HepG2 (cell line): ENCODE results near the gene TEX14. TPM values are rescaled to one million over a fixed set of nuclear protein-coding genes. Genes with fewer than 3 reads are reported as not detected.

ENCODE experiments used
- ARID4A ChIP-seq: sonication (generic); formaldehyde crosslinking; IDR thresholded peaks from 2 replicates; pipeline ENCODE4 v1.5.0; 2020; ENCODE audit warnings: mild to moderate bottlenecking, missing genetic modification reagents, borderline replicate concordance
- DMAP1 ChIP-seq: IDR thresholded peaks from 2 replicates; pipeline ENCODE4 v1.6.1; 2016
- E2F2 ChIP-seq: sonication (generic); formaldehyde crosslinking; IDR thresholded peaks from 2 replicates; pipeline ENCODE4 v1.4.0; 2020; ENCODE audit warnings: missing genetic modification reagents, borderline replicate concordance
- E2F5 ChIP-seq: sonication (generic); formaldehyde crosslinking; conservative IDR thresholded peaks from 2 replicates; pipeline ENCODE4 v1.4.0; 2020; ENCODE audit warnings: missing genetic modification reagents
- ERF ChIP-seq: IDR thresholded peaks from 2 replicates; pipeline ENCODE4 v1.6.1; 2018; ENCODE audit warnings: missing biosample characterization, missing genetic modification reagents
- HDAC1 ChIP-seq: sonication (generic); formaldehyde crosslinking; IDR thresholded peaks from 2 replicates; pipeline ENCODE4 v1.5.1; 2020; ENCODE audit warnings: mild to moderate bottlenecking, missing genetic modification reagents
- HMG20B ChIP-seq: conservative IDR thresholded peaks from 2 replicates; pipeline ENCODE4 v1.6.1; 2016; ENCODE audit warnings: missing genetic modification reagents, missing compliant biosample characterization
- HNF4G ChIP-seq, 2 experiments: sonication (generic) in 1 of 2; formaldehyde crosslinking in 1 of 2; IDR thresholded peaks; 2 replicates each; pipeline versions ENCODE4 v1.4.0 to v1.6.1; 2011 to 2020; ENCODE audit warnings: borderline replicate concordance in 2 of 2, low read depth in 2 of 2, mild to moderate bottlenecking in 2 of 2, low read length in 1 of 2, missing genetic modification reagents in 1 of 2, moderate library complexity in 1 of 2
- HOMEZ ChIP-seq: IDR thresholded peaks from 2 replicates; pipeline ENCODE4 v1.6.1; 2016; ENCODE audit warnings: low read depth
- KDM3A ChIP-seq: IDR thresholded peaks from 2 replicates; pipeline ENCODE4 v1.6.1; 2018; ENCODE audit warnings: low read depth, missing compliant biosample characterization
- NR0B2 ChIP-seq: sonication (generic); formaldehyde crosslinking; IDR thresholded peaks from 2 replicates; pipeline ENCODE4 v1.4.0; 2020; ENCODE audit warnings: mild to moderate bottlenecking, missing genetic modification reagents
- NR2F1 ChIP-seq, 2 experiments: fragments of 450-650 bp in 1 of 2; formaldehyde crosslinking in 1 of 2; IDR thresholded peaks; 2 replicates each; pipeline versions ENCODE4 v1.5.0 to v1.6.1; 2016 to 2020; ENCODE audit warnings: mild to moderate bottlenecking in 1 of 2, missing compliant biosample characterization in 1 of 2, missing genetic modification reagents in 1 of 2, moderate library complexity in 1 of 2
- PHF8 ChIP-seq: sonication (generic); formaldehyde crosslinking; IDR thresholded peaks from 2 replicates; pipeline ENCODE4 v1.5.0; 2020; ENCODE audit warnings: missing genetic modification reagents
- SALL2 ChIP-seq: sonication (generic); formaldehyde crosslinking; IDR thresholded peaks from 2 replicates; pipeline ENCODE4 v1.8.1; 2023; ENCODE audit warnings: mild to moderate bottlenecking, missing genetic modification reagents, inconsistent platforms
- THAP11 ChIP-seq: IDR thresholded peaks from 2 replicates; pipeline ENCODE4 v1.6.1; 2016; ENCODE audit warnings: missing biosample characterization, missing genetic modification reagents
- YEATS4 ChIP-seq: sonication (generic); formaldehyde crosslinking; IDR thresholded peaks from 2 replicates; pipeline ENCODE4 v1.4.0; 2020; ENCODE audit warnings: missing genetic modification reagents, borderline replicate concordance
- ZFY ChIP-seq: sonication (generic); formaldehyde crosslinking; IDR thresholded peaks from 2 replicates; pipeline ENCODE4 v1.4.0; 2020; ENCODE audit warnings: missing genetic modification reagents
- ZNF180 ChIP-seq: sonication (generic); formaldehyde crosslinking; IDR thresholded peaks from 2 replicates; pipeline ENCODE4 v1.4.0; 2020; ENCODE audit warnings: low read depth, missing genetic modification reagents, borderline replicate concordance
- ZNF333 ChIP-seq: sonication (generic); formaldehyde crosslinking; IDR thresholded peaks from 2 replicates; pipeline ENCODE4 v1.4.0; 2020; ENCODE audit warnings: mild to moderate bottlenecking, missing genetic modification reagents, borderline replicate concordance
- ZNF709 ChIP-seq: sonication (generic); formaldehyde crosslinking; IDR thresholded peaks from 2 replicates; pipeline ENCODE4 v1.5.0; 2020; ENCODE audit warnings: mild to moderate bottlenecking, missing genetic modification reagents
- ZSCAN12 ChIP-seq: sonication (generic); formaldehyde crosslinking; IDR thresholded peaks from 2 replicates; pipeline ENCODE4 v1.9.0; 2021; ENCODE audit warnings: mild to moderate bottlenecking, missing genetic modification reagents
- polyA plus RNA-seq, 8 experiments: library from polyadenylated mRNA; depleted of rRNA in 3 of 8; stranded (reverse) in 7 of 8; unstranded in 1 of 8; fragments of >200 nt; fragmentation: Illumina TruSeq in 4 of 8; extraction: Trizol in 4 of 8; gene quantifications; 2 replicates each; pipeline versions ENCODE4 v1.2.1 to v1.2.3, GENCODE V29; 2011 to 2016; ENCODE audit warnings: low read depth in 4 of 8, missing spikeins in 1 of 8, mixed read lengths in 1 of 8; ENCODE audit not compliant: insufficient read depth in 1 of 8
- total RNA-seq, 5 experiments: library from RNA; depleted of rRNA; stranded (reverse); fragments of >200 nt; fragmentation: Illumina TruSeq; extraction: Trizol; gene quantifications; 2 replicates each; pipeline ENCODE4 v1.2.3, GENCODE V29; 2016; ENCODE audit warnings: low read depth in 1 of 5

The TEX14 gene
- total and polyA plus RNA-seq, 2 of the 13 experiments (the other 11 are each of a cell fraction or from before 2014, with no cell fraction given): 0.04 to 0.07 TPM

GRCh38 chr17:58517378-58517927 is 174.4 kb downstream of the TEX14 start (continued):
- no peak for TF ChIP-seq HMG20B (CRISPR knock-in tag)
- no peak for TF ChIP-seq NR2F1 (CRISPR knock-in tag; IDR thresholded peaks at IDR 0.05)
- peak; percentile 41; the same call in 1 of the 2 replicates for TF ChIP-seq E2F5 (CRISPR knock-in tag)
- TF ChIP-seq YEATS4 (CRISPR knock-in tag): peak; percentile 58
- no peak; the same call in 1 of the 2 replicates for TF ChIP-seq HNF4G (IDR thresholded peaks at IDR 0.05; ENCODE audit: borderline replicate concordance, low read depth, low read length)
- peak; percentile 12; the same call in 1 of the 2 replicates for TF ChIP-seq HNF4G (CRISPR knock-in tag; IDR thresholded peaks at IDR 0.05; ENCODE audit: borderline replicate concordance, low read depth)
- TF ChIP-seq HOMEZ (CRISPR knock-in tag): no peak
- no peak; the same call in 1 of the 2 replicates for TF ChIP-seq ZSCAN12 (CRISPR knock-in tag)
- TF ChIP-seq SALL2 (CRISPR knock-in tag): peak; percentile 26; the same call in 1 of the 2 replicates
- 0 out of 2 replicates have a peak, but pooled peaks have one; percentile 36 for TF ChIP-seq KDM3A (CRISPR knock-in tag)
- no peak for TF ChIP-seq THAP11 (CRISPR knock-in tag)
- 0 out of 2 replicates have a peak, but pooled peaks have one; percentile 49 for TF ChIP-seq ZNF333 (CRISPR knock-in tag)
- TF ChIP-seq ZNF709: 0 out of 2 replicates have a peak, but pooled peaks have one; percentile 61
- peak; percentile 68; the same call in 1 of the 2 replicates for TF ChIP-seq HDAC1 (CRISPR knock-in tag)
- TF ChIP-seq E2F2 (CRISPR knock-in tag): peak; percentile 56; the same call in 1 of the 2 replicates
- TF ChIP-seq ZNF180 (CRISPR knock-in tag): no peak
- TF ChIP-seq ERF (CRISPR knock-in tag): peak; percentile 27; the same call in 1 of the 2 replicates
- TF ChIP-seq ARID4A (CRISPR knock-in tag): peak; percentile 90
- TF ChIP-seq NR0B2 (CRISPR knock-in tag): no peak
- TF ChIP-seq PHF8 (CRISPR knock-in tag): peak; percentile 82
- peak; percentile 54 for TF ChIP-seq ZFY (CRISPR knock-in tag)
- peak; percentile 53; the same call in 1 of the 2 replicates for TF ChIP-seq DMAP1 (CRISPR knock-in tag)
